Measurements from ENCODE around the gene ANKRD62.
"Not testable (repeated sequence)": the region's sequence is repeated elsewhere in the genome, so short reads cannot be mapped to it uniquely, and the experiment has no call there.

The ANKRD62 gene

DNA sequence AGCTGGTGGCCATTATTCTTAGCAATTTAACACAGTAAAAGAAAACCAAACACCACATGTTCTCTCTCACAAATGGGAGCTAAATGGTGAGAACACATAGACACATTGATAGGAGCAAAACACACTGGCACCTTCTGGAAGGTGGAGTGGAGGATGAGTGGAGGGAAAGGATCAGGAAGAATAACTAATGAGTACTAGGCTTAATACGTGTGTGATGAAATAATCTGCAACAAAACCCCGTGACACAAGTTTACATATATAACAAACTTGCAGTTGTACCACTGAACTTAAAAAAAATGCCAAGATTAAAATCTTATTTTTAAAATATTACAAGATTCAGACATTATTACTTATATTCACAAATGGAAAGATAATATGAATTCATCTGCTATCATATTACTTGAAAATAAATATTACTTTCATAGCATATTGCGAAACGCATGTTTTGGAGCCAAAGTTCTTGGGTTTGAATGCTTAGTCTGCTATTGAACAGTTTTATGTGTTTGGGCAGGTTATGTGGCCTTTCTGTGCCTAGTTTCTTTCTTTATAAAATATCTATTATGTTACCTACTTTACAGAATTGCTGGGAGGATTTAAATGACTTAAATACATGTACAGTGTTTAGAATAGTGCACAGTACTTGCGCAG, 20.5 kb downstream of the ANKRD62 start:
- H3K4me1 Mint-ChIP-seq: no peaks in the 10 kb centered on the region
- no peak overlapping the region for H3K4me3 Mint-ChIP-seq
- H3K9me3 Mint-ChIP-seq: no peaks in the 10 kb centered on the region
- H3K27ac Mint-ChIP-seq: no peak overlapping the region
- H3K27me3 Mint-ChIP-seq: peaks cover 2% of the 10 kb centered on the region
- no peaks in the 10 kb centered on the region for H3K36me3 Mint-ChIP-seq

DNA sequence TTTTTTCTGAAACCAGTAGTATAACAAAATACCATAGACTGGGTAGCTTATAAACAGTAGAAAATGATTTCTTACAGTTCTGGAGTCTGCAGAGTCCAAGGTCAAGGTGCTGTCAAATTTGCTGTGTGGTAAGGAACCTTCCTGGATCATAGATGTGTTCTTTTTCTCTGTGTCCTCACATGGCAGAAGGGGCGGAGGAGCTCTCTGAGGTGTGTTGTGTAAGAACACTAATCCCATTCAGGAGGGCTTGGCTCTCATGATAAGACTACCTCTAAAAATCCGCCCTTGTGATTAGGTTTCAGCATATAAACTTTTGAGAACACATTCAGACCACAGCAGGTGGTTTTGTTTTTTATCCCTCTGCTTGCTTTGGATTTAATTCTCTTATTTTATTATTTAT, 25.7 kb downstream of the ANKRD62 start:
- H3K36me3 Mint-ChIP-seq: no peaks in the 10 kb centered on the region
- no peak overlapping the region for H3K27ac Mint-ChIP-seq
- H3K9me3 Mint-ChIP-seq: no peaks in the 10 kb centered on the region
- no peaks in the 10 kb centered on the region for H3K4me1 Mint-ChIP-seq
- H3K27me3 Mint-ChIP-seq: peaks cover 13% of the 10 kb centered on the region
- no peak overlapping the region for H3K4me3 Mint-ChIP-seq

DNA sequence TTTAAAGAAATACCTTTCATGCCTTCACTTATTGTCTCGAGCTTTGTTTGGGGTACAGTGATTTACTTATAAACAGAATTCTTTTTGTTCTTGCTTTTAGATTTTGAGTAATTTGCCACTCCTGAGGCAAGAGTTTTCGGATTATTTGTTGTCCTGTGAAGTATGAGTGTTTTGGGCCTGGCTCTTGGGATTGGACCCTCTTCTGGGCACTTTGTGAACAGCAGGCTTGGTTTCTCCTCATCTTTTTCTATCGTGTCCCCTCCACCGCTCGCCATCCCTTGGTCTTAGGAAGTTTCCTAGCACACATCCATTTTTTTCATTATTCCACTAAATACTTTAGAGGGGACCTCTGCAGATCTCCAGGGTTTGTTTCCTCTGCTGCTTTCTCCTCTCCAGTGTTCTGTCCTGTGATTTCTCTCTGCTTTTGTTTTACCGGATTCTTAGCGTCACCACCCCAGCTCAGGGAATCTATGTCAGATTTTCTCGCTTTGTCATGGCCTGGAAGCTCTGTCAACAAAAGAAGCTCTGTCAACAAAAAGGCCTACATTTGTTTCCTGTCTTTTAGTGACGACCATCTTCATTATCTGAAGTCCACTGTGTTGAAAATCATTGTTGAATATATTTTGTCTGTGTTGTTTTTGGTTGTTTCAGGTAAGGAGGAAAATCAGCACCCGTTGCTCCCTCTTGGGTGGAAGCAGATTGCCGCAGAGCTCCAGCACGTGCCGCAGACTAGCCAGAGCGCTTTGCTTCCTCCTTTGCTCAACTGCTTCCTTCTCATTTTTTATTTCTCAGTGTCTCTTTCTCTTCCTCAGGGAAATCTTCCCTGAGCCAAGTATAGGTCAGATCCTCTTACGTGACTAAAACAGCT, 27.8 kb downstream of the ANKRD62 start:
- no peak overlapping the region for H3K4me3 Mint-ChIP-seq
- H3K9me3 Mint-ChIP-seq: no peaks in the 10 kb centered on the region
- no peaks in the 10 kb centered on the region for H3K36me3 Mint-ChIP-seq
- peaks cover 15% of the 10 kb centered on the region for H3K27me3 Mint-ChIP-seq
- no peak overlapping the region for H3K27ac Mint-ChIP-seq
- no peaks in the 10 kb centered on the region for H3K4me1 Mint-ChIP-seq

DNA sequence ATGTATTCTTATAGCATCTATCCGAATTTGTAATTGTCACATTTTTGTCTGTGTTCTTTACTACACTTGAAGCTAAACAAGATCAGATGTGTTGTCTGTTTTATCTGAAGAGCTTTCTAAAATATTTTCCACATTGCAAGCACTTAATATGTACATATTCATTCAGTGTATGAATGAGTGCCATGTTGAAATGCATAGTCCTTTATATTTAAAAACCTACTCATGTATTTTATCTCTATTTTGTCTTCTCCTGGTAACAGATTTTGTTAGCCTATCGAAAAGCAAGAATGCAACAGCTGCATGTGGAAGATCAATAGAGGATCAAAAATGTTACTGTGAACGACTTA, 28.4 kb downstream of the ANKRD62 start:
- not testable (repeated sequence) for H3K9me3 Mint-ChIP-seq

DNA sequence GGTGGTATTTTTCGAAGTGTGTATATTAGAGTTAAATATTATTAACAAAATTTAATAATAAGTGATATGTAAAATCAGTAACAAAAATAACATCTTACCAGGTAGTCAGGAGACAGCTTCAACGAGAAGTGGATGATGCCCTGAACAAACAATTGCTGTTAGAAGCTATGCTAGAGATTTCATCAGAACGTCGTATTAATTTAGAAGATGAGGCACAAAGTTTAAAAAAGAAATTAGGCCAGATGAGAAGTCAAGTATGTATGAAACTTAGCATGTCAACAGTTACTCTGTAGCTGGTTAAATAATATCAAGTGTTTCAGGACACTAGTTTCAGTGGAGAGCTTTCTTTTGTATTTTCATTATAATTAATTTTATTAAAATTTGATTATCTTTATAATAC, 34.0 kb downstream of the ANKRD62 start:
- not testable (repeated sequence) for H3K36me3 Mint-ChIP-seq, H3K27ac Mint-ChIP-seq, H3K9me3 Mint-ChIP-seq, H3K4me3 Mint-ChIP-seq, H3K4me1 Mint-ChIP-seq, H3K27me3 Mint-ChIP-seq

More for the DNA sequence above, 28.4 kb downstream of the ANKRD62 start:
- peaks cover 15% of the 10 kb centered on the region for H3K27me3 Mint-ChIP-seq
- H3K4me3 Mint-ChIP-seq, H3K4me1 Mint-ChIP-seq, H3K36me3 Mint-ChIP-seq, H3K27ac Mint-ChIP-seq: not testable (repeated sequence)

DNA sequence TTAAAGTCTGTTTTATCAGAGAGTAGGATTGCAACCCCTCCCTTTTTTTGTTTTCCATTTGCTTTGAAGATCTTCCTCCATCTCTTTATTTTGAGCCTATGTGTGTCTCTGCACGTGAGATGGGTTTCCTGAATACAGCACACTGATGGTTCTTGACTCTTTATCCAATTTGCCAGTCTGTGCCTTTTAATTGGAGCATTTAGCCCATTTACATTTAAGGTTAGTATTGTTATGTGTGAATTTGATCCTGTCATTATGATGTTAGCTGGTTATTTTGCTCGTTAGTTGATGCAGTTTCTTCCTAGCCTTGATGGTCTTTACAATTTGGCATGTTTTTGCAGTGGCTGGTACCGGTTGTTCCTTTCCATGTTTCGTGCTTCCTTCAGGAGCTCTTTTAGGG, 45.2 kb downstream of the ANKRD62 start:
- not testable (repeated sequence) for H3K36me3 Mint-ChIP-seq, H3K9me3 Mint-ChIP-seq, H3K4me1 Mint-ChIP-seq, H3K27ac Mint-ChIP-seq, H3K4me3 Mint-ChIP-seq, H3K27me3 Mint-ChIP-seq

DNA sequence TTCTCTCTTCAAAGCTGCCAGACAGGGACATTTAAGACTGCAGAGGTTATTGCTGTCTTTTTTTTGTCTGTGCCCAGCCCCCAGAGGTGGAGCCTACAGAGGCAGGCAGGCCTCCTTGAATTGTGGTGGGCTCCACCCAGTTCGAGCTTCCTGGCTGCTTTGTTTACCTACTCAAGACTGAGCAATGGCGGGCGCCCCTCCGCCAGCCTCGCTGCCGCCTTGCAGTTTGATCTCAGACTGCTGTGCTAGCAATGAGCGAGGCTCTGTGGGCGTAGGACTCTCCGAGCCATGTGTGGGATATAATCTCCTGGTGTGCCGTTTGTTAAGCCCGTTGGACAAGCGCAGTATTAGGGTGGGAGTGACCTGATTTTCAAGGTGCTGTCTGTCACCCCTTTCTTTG, 47.2 kb downstream of the ANKRD62 start:
- H3K4me3 Mint-ChIP-seq, H3K9me3 Mint-ChIP-seq, H3K36me3 Mint-ChIP-seq, H3K4me1 Mint-ChIP-seq, H3K27me3 Mint-ChIP-seq, H3K27ac Mint-ChIP-seq: not testable (repeated sequence)

DNA sequence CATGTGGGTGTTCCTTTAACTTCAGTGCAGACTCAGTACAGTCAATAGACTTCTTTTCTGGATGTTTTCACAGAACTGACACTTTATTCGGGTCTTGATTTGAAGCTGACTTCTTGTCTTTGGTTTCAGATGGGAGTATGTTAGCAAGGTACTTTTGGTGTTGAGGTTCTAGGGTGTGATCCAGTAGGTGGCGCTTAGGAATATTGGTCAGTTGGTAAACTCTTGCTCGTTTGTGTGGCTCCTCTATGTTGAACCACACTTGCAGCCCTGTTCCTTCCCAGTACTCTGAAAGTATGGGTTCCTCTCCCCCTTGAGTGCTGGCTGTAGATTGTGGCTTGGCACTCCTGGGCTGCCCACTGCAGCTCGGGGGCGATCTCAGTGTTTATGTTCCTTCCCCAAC, 48.1 kb downstream of the ANKRD62 start:
- H3K27me3 Mint-ChIP-seq, H3K36me3 Mint-ChIP-seq, H3K9me3 Mint-ChIP-seq, H3K27ac Mint-ChIP-seq, H3K4me1 Mint-ChIP-seq, H3K4me3 Mint-ChIP-seq: not testable (repeated sequence)

DNA sequence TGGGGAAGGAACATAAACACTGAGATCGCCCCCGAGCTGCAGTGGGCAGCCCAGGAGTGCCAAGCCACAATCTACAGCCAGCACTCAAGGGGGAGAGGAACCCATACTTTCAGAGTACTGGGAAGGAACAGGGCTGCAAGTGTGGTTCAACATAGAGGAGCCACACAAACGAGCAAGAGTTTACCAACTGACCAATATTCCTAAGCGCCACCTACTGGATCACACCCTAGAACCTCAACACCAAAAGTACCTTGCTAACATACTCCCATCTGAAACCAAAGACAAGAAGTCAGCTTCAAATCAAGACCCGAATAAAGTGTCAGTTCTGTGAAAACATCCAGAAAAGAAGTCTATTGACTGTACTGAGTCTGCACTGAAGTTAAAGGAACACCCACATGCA, 55.8 kb downstream of the ANKRD62 start:
- H3K36me3 Mint-ChIP-seq, H3K4me3 Mint-ChIP-seq, H3K27me3 Mint-ChIP-seq, H3K9me3 Mint-ChIP-seq, H3K4me1 Mint-ChIP-seq, H3K27ac Mint-ChIP-seq: not testable (repeated sequence)

DNA sequence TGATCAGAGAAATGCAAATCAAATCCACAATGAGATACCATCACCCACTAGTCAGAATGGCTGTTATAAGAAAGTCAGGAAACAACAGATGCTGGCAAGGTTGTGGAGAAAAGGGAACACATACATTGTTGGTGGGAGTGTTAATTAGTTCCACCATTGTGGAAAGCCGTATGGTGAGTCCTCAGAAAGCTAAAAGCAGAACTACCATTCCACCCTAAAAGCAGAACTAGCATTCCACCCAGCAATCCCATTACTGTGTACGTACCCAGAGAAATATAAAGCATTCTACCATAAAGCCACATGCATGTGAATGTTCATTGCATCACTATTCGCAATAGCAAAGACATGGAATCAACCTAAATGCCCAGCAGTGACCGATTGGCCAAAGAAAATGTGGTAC, 60.7 kb downstream of the ANKRD62 start:
- H3K4me1 Mint-ChIP-seq: no peaks in the 10 kb centered on the region
- no peak overlapping the region for H3K27ac Mint-ChIP-seq
- no peaks in the 10 kb centered on the region for H3K36me3 Mint-ChIP-seq
- H3K9me3 Mint-ChIP-seq: no peaks in the 10 kb centered on the region
- H3K4me3 Mint-ChIP-seq: no peak overlapping the region
- H3K27me3 Mint-ChIP-seq: peaks cover 5% of the 10 kb centered on the region

DNA sequence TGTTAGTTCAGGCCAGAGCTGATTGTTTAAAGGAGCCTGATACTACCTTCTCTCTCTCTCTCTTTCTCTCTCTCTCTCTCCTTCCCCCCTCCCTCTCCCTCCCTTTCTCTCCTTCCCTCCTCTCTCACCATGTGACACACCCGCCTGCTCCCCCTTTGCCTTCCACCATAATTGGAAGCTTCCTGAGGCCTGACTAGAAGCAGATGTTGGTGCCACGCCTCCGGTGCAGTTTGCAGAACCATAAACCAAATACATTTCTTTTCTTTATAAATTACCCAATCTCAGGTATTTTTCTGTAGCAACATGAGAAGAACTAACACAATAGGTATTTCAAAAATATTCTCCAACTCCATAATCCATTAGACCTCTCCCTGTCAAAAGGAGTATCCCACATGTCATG, 62.4 kb downstream of the ANKRD62 start:
- H3K9me3 Mint-ChIP-seq: no peaks in the 10 kb centered on the region
- no peaks in the 10 kb centered on the region for H3K36me3 Mint-ChIP-seq
- H3K27ac Mint-ChIP-seq: no peak overlapping the region
- no peak overlapping the region for H3K4me3 Mint-ChIP-seq
- H3K27me3 Mint-ChIP-seq: peaks cover 1% of the 10 kb centered on the region
- no peaks in the 10 kb centered on the region for H3K4me1 Mint-ChIP-seq

DNA sequence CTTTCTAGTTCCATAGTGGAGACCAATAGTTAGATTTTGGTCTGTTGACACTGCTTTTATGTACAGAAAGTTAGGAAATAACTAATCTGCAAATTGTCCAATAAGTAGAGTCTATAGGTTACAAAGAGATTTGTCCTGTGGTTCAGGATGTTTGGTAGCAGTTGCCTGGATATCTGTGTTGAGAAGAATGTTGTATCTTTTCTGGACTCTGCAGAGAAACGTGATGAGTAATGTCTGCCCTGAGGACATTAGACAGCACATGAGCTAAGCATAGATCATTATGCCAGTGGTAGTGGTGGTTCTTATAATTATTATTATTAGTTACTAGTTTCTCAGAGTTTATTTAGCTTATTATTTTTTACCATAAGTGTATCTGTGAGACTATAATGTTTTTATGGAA, 65.8 kb downstream of the ANKRD62 start:
- H3K27me3 Mint-ChIP-seq: peaks cover 2% of the 10 kb centered on the region
- H3K27ac Mint-ChIP-seq: no peak overlapping the region
- H3K9me3 Mint-ChIP-seq: peaks cover 6% of the 10 kb centered on the region
- no peaks in the 10 kb centered on the region for H3K36me3 Mint-ChIP-seq
- no peaks in the 10 kb centered on the region for H3K4me1 Mint-ChIP-seq
- H3K4me3 Mint-ChIP-seq: no peak overlapping the region

DNA sequence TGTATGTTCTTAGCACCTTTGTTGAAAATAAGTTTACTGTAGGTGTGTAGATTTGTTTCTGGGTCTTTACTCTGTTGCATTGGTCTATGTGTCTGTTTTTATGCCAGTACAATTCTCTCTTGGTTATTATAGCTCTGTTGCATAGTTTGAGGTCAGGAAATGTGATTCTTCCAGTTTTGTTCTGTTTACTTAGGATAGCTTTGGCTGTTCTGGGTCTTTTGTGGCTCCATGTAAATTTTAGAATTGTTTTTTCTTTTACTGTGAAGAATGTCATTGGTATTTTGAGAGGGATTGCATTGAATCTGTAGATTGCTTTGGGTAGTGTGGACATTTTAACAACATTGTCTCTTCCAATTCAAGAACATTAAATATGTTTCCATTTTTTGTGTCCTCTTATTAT, 69.1 kb downstream of the ANKRD62 start:
- H3K27ac Mint-ChIP-seq: no peak overlapping the region

DNA sequence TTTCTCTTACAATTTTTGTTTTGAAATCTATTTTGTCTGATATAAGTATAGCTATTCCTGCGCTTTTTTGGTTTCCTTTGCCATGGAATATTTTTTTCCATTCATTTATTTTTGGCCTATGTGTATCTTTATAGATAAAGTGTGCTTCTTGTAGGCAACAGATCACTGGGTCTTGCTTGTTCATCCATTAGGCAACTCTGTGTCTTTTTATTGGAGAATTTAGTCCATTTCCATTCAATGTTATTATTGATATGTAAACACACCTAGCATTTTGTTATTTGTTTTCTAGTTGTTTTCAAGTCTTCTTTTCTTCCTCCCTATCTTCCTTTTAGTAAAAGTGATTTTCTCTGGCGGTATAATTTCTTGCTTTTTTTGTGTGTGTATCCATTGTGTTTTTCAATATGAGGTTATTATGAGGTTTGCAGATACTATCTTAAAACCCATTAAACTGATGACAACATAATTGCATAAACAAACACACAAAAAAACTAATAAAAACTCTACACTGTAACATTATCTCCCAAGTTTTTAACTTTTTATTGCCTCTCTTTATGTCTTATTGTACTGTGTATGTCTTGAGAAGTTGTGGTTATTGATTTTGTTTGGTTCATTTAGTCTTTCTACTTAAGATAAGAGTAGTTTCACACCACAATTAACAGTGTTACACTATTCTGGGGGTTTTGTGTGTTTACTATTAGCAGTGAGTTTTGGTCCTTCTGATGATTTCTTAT, 71.6 kb downstream of the ANKRD62 start:
- H3K4me3 Mint-ChIP-seq: no peak overlapping the region
- no peak overlapping the region for H3K27ac Mint-ChIP-seq
- peaks cover 17% of the 10 kb centered on the region for H3K9me3 Mint-ChIP-seq
- no peaks in the 10 kb centered on the region for H3K36me3 Mint-ChIP-seq
- H3K4me1 Mint-ChIP-seq: no peaks in the 10 kb centered on the region
- H3K27me3 Mint-ChIP-seq: peaks cover 6% of the 10 kb centered on the region

More for the DNA sequence above, 69.1 kb downstream of the ANKRD62 start:
- no peaks in the 10 kb centered on the region for H3K36me3 Mint-ChIP-seq
- no peak overlapping the region for H3K4me3 Mint-ChIP-seq
- no peaks in the 10 kb centered on the region for H3K4me1 Mint-ChIP-seq
- peaks cover 17% of the 10 kb centered on the region for H3K9me3 Mint-ChIP-seq
- peaks cover 5% of the 10 kb centered on the region for H3K27me3 Mint-ChIP-seq
